Smooth muscle cell (in vitro differentiated cells): Measurements from ENCODE around the gene MINDY4. TPM values are rescaled to one million over a fixed set of nuclear protein-coding genes. Genes with fewer than 3 reads are reported as not detected.

Experiments used
- DNase-seq: peaks from one replicate; lab custom pipeline; 2025; ENCODE audit not compliant: unreplicated experiment; lab: John Stamatoyannopoulos, UW
- H2AFZ ChIP-seq: fragments of 200-600 bp; sonication (generic); 2 replicates; pipeline ENCODE4 v1.6.0; 2016; ENCODE audit warnings: antibody characterized with exemption, low read depth, mild to moderate bottlenecking
- H3F3A ChIP-seq: fragments of 200-600 bp; sonication (generic); 2 replicates; pipeline ENCODE4 v1.6.0; 2017; ENCODE audit warnings: antibody characterized with exemption, low read depth
- H3K27ac ChIP-seq: fragments of 200-600 bp; sonication (generic); 2 replicates; pipeline ENCODE4 v1.5.1; 2016; ENCODE audit warnings: low read depth, mild to moderate bottlenecking
- H3K27me3 ChIP-seq: fragments of 200-600 bp; sonication (generic); 2 replicates; pipeline ENCODE4 v1.6.1; 2016; ENCODE audit warnings: low read depth, mild to moderate bottlenecking
- H3K36me3 ChIP-seq: fragments of 200-600 bp; sonication (generic); 2 replicates; pipeline ENCODE4 v1.5.1; 2016; ENCODE audit warnings: low read depth
- H3K4me1 ChIP-seq: fragments of 200-600 bp; sonication (generic); 2 replicates; pipeline ENCODE4 v1.5.1; 2016; ENCODE audit warnings: low read depth
- H3K4me2 ChIP-seq: fragments of 200-600 bp; sonication (generic); 2 replicates; pipeline ENCODE4 v1.6.0; 2016; ENCODE audit warnings: mild to moderate bottlenecking
- H3K4me3 ChIP-seq: fragments of 200-600 bp; sonication (generic); 2 replicates; pipeline ENCODE4 v1.5.1; 2016; ENCODE audit warnings: mild to moderate bottlenecking
- H3K79me2 ChIP-seq: fragments of 200-600 bp; sonication (generic); 2 replicates; pipeline ENCODE4 v1.6.0; 2016; ENCODE audit warnings: low read depth, mild to moderate bottlenecking
- H3K9ac ChIP-seq: fragments of 200-600 bp; sonication (generic); 2 replicates; pipeline ENCODE4 v1.6.0; 2016; ENCODE audit warnings: low read depth
- H3K9me3 ChIP-seq: fragments of 200-600 bp; sonication (generic); replicated peaks from 2 replicates; pipeline ENCODE4 v1.5.1; 2016; ENCODE audit warnings: low read depth
- H4K20me1 ChIP-seq: fragments of 200-600 bp; sonication (generic); 2 replicates; pipeline ENCODE4 v1.6.0; 2016; ENCODE audit warnings: low read depth
- CTCF ChIP-seq: fragments of 200-600 bp; sonication (generic); IDR thresholded peaks from 2 replicates; pipeline ENCODE4 v1.5.1; 2017; ENCODE audit warnings: borderline replicate concordance, mild to moderate bottlenecking, antibody characterized with exemption; ENCODE audit not compliant: insufficient read depth, poor library complexity, severe bottlenecking
- WGBS: methylation state at CpG from one replicate; pipeline ENCODE4 v1.1.7; 2016; ENCODE audit warnings: low lambda C conversion rate; 5-methylcytosine and 5-hydroxymethylcytosine counted together
- polyA plus RNA-seq: library from polyadenylated mRNA; unstranded; fragments of >200 nt; fragmentation: Nextera tagmentation; extraction: Ambion mirVana; gene quantifications from 2 replicates; pipeline ENCODE4 v1.2.1, GENCODE V29; 2016
- total RNA-seq: library from RNA; depleted of rRNA; stranded (reverse); fragments of >200 nt; gene quantifications from 2 replicates; pipeline ENCODE4 v1.2.3, GENCODE V29; 2014

MINDY4 gene
- total and polyA plus RNA-seq, 2 experiments from 2014 or later = 4.9 to 5.3 TPM

- DNase-seq = no peak
- H4K20me1 ChIP-seq = no peaks in the 10 kb centered on the region
- H3K4me3 ChIP-seq = no peak overlapping the region
- H2AFZ ChIP-seq = no peak overlapping the region
- no peak overlapping the region for H3K27ac ChIP-seq
- no peaks in the 10 kb centered on the region for H3F3A ChIP-seq
- H3K36me3 ChIP-seq = no peaks in the 10 kb centered on the region
- no peak overlapping the region for H3K4me2 ChIP-seq
- no peaks in the 10 kb centered on the region for H3K79me2 ChIP-seq
- H3K27me3 ChIP-seq = no peaks in the 10 kb centered on the region
- WGBS = 97% methylated on average over 6 of the region's 6 CpGs
- H3K4me1 ChIP-seq = no peaks in the 10 kb centered on the region
- H3K9ac ChIP-seq = no peak overlapping the region
- no peak for TF ChIP-seq CTCF
- H3K9me3 ChIP-seq = no peaks in the 10 kb centered on the region
Observed at GRCh38 chr7:30835396-30835915, 64.2 kb downstream of the MINDY4 start.

- no peaks in the 10 kb centered on the region for H3K36me3 ChIP-seq
- H3K4me1 ChIP-seq = no peaks in the 10 kb centered on the region
- WGBS = 91% methylated on average over 7 of the region's 7 CpGs
- H3K27ac ChIP-seq = no peak overlapping the region
- no peaks in the 10 kb centered on the region for H3K79me2 ChIP-seq
- H2AFZ ChIP-seq = no peak overlapping the region
- no peak overlapping the region for H3K9ac ChIP-seq
- no peaks in the 10 kb centered on the region for H4K20me1 ChIP-seq
- H3K27me3 ChIP-seq = no peaks in the 10 kb centered on the region
- no peak for DNase-seq
- H3K4me3 ChIP-seq = no peak overlapping the region
- no peak for TF ChIP-seq CTCF
- no peak overlapping the region for H3K4me2 ChIP-seq
- no peaks in the 10 kb centered on the region for H3K9me3 ChIP-seq
- no peaks in the 10 kb centered on the region for H3F3A ChIP-seq
Observed at GRCh38 chr7:30836991-30837390, 65.8 kb downstream of the MINDY4 start.

DNA sequence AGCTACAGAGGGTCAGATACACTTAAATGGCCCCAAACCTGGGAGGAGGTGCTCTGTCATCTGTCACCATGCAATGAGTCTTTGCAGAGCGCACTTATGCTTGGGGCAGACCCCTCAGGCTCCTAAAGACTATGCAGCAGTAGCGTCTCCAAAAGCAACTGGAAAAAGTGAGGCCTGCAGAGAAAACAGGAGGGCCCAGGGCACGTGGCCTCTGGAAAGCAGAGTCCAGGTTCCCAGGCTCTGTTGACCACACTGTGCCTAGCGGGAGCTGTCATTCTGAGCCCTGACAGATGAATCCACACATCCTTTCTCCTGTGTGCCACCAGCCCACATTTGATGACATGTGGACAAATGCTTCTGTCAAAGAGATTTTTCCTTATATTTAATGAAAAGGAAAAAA, 66.4 kb downstream of the MINDY4 start:
- no peaks in the 10 kb centered on the region for H3K27me3 ChIP-seq
- H3K79me2 ChIP-seq = no peaks in the 10 kb centered on the region
- no peaks in the 10 kb centered on the region for H3K9me3 ChIP-seq
- no peak for DNase-seq
- H3K4me3 ChIP-seq = no peak overlapping the region
- TF ChIP-seq CTCF = no peak
- H3K36me3 ChIP-seq = no peaks in the 10 kb centered on the region
- no peak overlapping the region for H3K4me2 ChIP-seq
- no peak overlapping the region for H3K27ac ChIP-seq
- WGBS = 70% methylated on average over 4 of the region's 4 CpGs
- H3K9ac ChIP-seq = no peak overlapping the region
- no peaks in the 10 kb centered on the region for H4K20me1 ChIP-seq
- H2AFZ ChIP-seq = no peak overlapping the region
- H3K4me1 ChIP-seq = no peaks in the 10 kb centered on the region
- H3F3A ChIP-seq = no peaks in the 10 kb centered on the region

- no peak for DNase-seq
- Histone ChIP-seq H4K20me1 (no peaks in the 10 kb centered on the region), H3K9ac (no peak overlapping the region), H3K27me3 (no peaks in the 10 kb centered on the region), H3F3A (no peaks in the 10 kb centered on the region), H3K27ac (no peak overlapping the region), H3K36me3 (no peaks in the 10 kb centered on the region), H3K4me2 (no peak overlapping the region), H3K4me3 (no peak overlapping the region), H3K4me1 (no peaks in the 10 kb centered on the region), H3K79me2 (no peaks in the 10 kb centered on the region), H3K9me3 (no peaks in the 10 kb centered on the region), H2AFZ (no peak overlapping the region)
- WGBS = 90% methylated on average over 2 of the region's 5 CpGs
- TF ChIP-seq CTCF = no peak
Observed at GRCh38 chr7:30838008-30838407, 66.8 kb downstream of the MINDY4 start.
